Measurements from ENCODE around the gene GRAMD1C.
"Not testable (repeated sequence)": the region's sequence is repeated elsewhere in the genome, so short reads cannot be mapped to it uniquely, and the experiment has no call there.

The GRAMD1C gene

GRCh38 chr3:113838631-113839209 is at the start of gene GRAMD1C:
Gene GRAMD1C (plus strand): TSS chr3:113838788. CDS start chr3:113838910, 122 bp downstream.
- DNase-seq: peak; percentile 84

- no peak for DNase-seq
Observed at GRCh38 chr3:113791381-113791780, 47.2 kb upstream of the GRAMD1C start.

GRCh38 chr3:113794526-113794925 is 44.1 kb upstream of the GRAMD1C start:
- no peak for DNase-seq

- no peak for DNase-seq
Observed at GRCh38 chr3:113795693-113796092, 42.9 kb upstream of the GRAMD1C start.

- DNase-seq: no peak
Observed at GRCh38 chr3:113802795-113803455, 35.7 kb upstream of the GRAMD1C start.

DNA sequence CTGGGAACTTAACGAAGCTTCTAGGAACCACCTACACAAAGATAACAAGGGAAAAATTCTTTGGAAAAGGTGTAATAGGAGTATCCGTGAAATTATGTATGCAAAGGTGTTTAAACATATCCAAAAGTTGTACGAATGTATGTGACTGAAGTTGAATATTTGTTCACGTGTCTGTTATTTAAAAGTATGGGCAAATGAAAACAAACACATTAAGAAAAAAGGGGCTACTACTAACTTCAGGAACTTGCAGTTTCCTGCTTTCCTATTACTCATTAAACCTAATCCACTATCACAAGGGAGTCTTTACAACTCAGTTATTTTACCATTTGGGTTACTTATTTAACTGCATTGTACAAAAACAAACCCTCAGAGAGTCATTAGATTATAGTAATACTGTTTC is 33.9 kb upstream of the GRAMD1C start:
- DNase-seq: no peak

- no peak for DNase-seq
Observed at GRCh38 chr3:113805249-113805648, 33.3 kb upstream of the GRAMD1C start.

DNA sequence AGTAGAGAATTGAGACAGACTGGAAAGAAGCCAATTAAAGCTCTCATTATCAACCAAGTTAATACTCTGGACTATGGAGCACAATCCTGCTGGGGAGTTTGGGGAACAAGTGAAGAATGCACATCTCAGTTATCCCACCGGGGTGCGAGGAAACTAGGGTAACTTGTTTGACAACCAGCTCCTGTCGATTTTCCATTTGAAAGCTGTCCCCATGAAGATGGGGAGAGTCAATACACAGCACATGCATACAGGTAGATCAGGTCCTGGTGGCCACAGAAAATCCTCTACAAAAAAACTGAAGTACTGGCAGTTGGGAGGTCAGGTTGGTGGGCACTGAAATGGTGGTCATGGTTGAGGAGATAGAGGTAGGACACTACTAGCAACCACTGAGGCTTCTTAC is 25.7 kb upstream of the GRAMD1C start:
- no peak for DNase-seq

DNA sequence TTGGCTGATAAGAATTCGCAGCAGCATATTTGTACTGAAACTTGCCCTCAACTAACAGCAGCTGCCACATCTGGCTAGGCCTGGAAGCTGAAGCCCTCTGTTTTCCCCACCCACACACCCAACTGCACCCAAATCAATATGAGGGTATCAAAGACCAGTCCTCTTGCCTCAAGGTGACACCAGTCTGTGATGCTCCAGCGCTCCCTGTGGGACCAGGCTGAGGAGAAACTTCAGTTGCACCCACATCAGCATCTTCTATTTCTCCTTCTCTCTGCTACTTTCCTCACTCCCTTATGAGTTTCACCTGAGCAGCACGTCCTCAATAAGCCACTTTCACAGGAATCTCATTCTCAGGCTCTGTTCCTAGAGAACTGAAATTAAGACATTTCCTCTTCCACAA is 18.7 kb upstream of the GRAMD1C start:
- DNase-seq: no peak

- DNase-seq: no peak
Observed at GRCh38 chr3:113825090-113825489, 13.5 kb upstream of the GRAMD1C start.

GRCh38 chr3:113828600-113828999 is 10.0 kb upstream of the GRAMD1C start:
- DNase-seq: no peak

DNA sequence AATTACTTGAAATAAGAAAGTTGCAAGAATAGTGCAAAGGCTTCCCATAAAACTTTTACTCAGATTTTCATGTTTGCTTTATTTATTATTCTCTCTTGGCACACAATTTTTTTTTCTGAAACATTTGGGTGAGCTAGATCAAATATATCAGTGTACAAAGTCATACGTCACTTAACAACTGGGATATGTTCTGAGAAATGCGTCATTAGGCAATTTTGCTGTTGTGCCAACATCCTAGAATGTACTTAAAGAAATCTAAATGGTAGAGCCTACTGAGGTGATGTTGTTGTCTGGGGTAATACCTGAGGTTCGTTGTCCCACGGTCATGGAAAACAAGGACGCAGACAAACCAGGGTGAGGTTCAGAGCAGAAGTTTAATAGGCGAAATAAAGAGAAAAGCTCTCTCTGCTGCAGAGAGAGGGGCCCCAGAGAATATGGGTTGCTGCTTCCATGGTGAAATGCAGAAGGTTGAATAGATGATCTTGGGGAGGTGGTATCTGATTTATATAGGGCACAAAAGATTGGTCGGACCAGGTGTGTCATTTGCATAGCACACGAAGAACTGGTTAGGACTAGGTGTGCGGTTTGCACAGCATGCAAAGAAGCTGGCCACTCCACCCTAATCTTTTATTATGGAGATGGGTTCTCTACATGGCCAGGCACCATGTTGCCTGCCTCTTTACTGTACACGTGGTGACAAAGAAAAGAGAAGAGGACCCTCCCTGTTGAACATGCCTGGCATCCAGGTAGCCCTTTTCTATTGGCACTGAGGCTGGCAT is 8.8 kb upstream of the GRAMD1C start:
- no peak for DNase-seq

DNA sequence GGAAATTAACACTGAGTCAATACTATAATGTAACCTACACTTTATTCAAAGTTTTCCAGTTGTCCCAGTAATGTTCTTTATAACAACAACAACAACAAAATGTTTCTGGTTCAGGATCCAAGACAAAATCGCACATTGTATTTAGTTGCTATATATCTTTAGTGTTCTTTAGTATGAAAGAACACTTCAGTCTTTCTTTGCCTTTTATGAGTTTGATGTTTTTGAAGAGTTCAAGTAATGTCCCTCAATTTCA is 7.6 kb upstream of the GRAMD1C start:
- no peak for DNase-seq

DNA sequence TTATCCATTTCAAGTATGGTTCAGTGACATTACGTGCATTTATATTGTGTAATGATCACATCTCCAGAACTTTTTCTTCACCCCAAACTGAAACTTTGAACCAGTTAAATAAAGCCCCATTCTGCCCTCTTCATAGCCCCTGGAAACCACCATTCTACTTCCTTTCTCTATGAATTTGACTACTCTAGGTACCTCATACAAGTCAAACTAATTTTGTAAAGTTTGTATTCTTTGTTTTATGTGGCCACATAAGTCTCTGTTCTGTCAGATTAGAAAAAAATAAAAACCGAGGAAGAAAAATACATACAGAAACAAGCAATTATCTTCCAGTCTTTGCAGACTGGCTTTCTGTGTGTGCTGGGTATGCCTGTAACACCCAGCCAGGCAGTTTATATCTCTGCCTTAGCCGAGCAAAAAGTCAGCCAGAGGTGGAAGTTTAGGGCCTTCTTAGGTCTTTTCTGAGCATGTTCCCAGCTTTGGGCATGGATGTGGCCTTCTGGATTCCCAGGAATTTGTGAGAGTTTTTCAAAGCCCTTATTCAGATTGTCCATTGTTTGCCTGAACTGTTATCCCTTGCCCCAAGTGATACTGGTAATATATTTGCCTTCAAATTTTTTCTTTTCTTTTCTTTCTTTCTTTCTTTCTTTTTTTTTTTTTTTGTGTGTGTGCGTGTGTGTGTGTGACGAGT is 6.0 kb upstream of the GRAMD1C start:
- no peak for DNase-seq

GRCh38 chr3:113834983-113835382 is 3.6 kb upstream of the GRAMD1C start:
- no peak for DNase-seq

DNA sequence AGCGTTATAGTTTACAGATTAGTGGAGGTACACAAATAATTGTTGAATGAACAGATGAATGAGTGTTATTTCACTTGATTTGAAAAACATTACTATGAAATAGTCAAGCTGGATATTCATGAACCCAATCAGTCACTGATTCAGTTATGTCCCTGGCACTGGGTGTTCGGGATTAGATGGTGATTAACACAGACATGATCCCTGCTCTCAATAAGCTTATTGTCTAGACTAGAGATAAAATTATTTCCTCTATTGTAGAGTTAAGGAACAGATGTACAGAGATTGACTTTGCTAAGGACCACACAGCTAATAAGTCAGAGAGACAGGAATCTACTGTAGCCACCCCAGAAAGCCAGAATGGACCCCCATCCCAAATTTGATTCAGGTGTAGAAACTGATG is 963 bp downstream of the GRAMD1C start:
- DNase-seq: no peak

- DNase-seq: peak; percentile 18
Observed at GRCh38 chr3:113844622-113845222, 6.1 kb downstream of the GRAMD1C start.

DNA sequence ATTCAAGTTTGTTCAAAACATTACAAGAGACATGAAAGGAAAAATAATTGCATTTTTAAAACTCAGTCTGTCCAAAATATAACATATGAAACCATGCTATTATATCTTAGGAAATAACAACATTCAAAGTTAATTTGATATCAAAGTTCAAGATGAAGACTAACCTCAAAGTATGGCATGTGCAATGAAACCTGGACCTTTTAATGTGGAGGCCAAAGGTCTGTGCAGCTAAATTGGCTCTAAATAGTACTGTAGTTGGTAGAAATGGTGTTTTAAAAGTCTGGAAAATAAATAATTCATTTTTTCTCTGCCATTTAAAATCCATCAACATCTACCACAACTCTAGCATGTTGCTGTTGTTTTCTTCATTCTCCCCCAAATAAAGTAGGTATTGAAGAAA is 8.7 kb downstream of the GRAMD1C start:
- no peak for DNase-seq

GRCh38 chr3:113847664-113848461 is 9.3 kb downstream of the GRAMD1C start:
- no peak for DNase-seq

- DNase-seq: not testable (repeated sequence)
Observed at GRCh38 chr3:113849071-113849470, 10.5 kb downstream of the GRAMD1C start.

DNA sequence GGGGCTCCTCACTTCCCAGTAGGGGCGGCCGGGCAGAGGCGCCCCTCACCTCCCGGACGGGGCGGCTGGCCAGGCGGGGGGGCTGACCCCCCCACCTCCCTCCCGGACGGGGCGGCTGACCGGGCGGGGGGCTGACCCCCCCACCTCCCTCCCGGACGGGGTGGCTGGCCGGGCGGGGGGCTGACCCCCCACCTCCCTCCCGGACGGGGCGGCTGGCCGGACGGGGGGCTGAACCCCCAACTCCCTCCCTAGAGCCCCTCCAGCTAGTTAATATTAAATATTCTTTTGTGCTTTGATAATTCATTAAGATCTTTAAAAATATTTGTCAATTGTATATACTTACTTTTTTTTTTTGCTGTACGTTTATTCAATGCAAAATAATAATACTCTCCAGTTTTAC is 11.3 kb downstream of the GRAMD1C start:
- DNase-seq: not testable (repeated sequence)

- DNase-seq: not testable (repeated sequence)
Observed at GRCh38 chr3:113850391-113850790, 11.8 kb downstream of the GRAMD1C start.

DNA sequence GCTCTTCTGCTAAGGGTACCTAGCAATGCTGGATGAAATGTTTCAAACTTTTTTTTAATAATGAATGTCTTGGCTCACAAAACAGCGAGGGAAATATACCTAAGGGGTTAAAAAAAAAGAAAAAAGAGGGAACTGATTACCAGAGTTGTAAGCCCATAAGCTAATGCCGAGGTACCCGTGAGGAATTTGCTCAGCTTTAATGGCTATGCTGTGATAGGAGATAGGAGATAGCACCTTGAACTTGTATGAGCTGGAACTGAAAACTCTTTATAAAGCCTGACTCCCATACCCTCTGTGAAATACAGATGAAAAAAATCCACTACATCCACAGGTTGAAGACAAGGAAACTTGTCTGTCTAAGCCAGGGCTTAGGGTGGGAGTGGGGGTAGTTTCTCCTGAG is 13.9 kb downstream of the GRAMD1C start:
- DNase-seq: no peak
